HepG2 (cell line): ENCODE data around the gene EFNA2. TPM values are rescaled to one million over a fixed set of nuclear protein-coding genes. Genes with fewer than 3 reads are reported as not detected.
A peak's percentile ranks its signal among the peaks of the same experiment; 100 is the strongest.

Experiments used
- ARID4A ChIP-seq: sonication (generic); formaldehyde crosslinking; IDR thresholded peaks from 2 replicates; pipeline ENCODE4 v1.5.0; 2020; ENCODE audit warnings: mild to moderate bottlenecking, missing genetic modification reagents, borderline replicate concordance
- ATM ChIP-seq: fragments of 450-650 bp; IDR thresholded peaks from 2 replicates; pipeline ENCODE4 v1.7.1; 2017; ENCODE audit warnings: mild to moderate bottlenecking, borderline replicate concordance
- HNRNPL ChIP-seq: fragments of 200-400 bp; formaldehyde crosslinking; IDR thresholded peaks from 2 replicates; pipeline ENCODE4 v1.6.1; 2017; ENCODE audit warnings: mild to moderate bottlenecking, low read depth, low read length
- IRF1 ChIP-seq: sonication (generic); formaldehyde crosslinking; IDR thresholded peaks from 2 replicates; pipeline ENCODE4 v1.4.0; 2020; ENCODE audit warnings: low read depth, mild to moderate bottlenecking, missing genetic modification reagents
- KAT7 ChIP-seq: IDR thresholded peaks from 2 replicates; pipeline ENCODE4 v1.6.1; 2018; ENCODE audit warnings: borderline replicate concordance, missing compliant biosample characterization
- KDM2A ChIP-seq: sonication (generic); formaldehyde crosslinking; IDR thresholded peaks from 2 replicates; pipeline ENCODE4 v1.4.0; 2020; ENCODE audit warnings: low read depth, missing genetic modification reagents, borderline replicate concordance
- KDM5B ChIP-seq: sonication (generic); formaldehyde crosslinking; IDR thresholded peaks from 2 replicates; pipeline ENCODE4 v1.4.0; 2020; ENCODE audit warnings: missing genetic modification reagents, mild to moderate bottlenecking, borderline replicate concordance
- NONO ChIP-seq, 2 experiments: fragments of 450-650 bp in 1 of 2; sonication (generic) in 1 of 2; formaldehyde crosslinking in 1 of 2; IDR thresholded peaks in 1 of 2; conservative IDR thresholded peaks in 1 of 2; 2 replicates each; pipeline versions ENCODE4 v1.6.1 to v1.8.0; 2017 to 2022; ENCODE audit warnings: mild to moderate bottlenecking in 1 of 2, missing genetic modification reagents in 1 of 2, moderate library complexity in 1 of 2
- NPAS2 ChIP-seq: sonication (generic); formaldehyde crosslinking; IDR thresholded peaks from 2 replicates; pipeline ENCODE4 v1.8.0; 2022; ENCODE audit warnings: mild to moderate bottlenecking, missing genetic modification reagents, borderline replicate concordance
- NR2F1 ChIP-seq, 2 experiments: fragments of 450-650 bp in 1 of 2; formaldehyde crosslinking in 1 of 2; IDR thresholded peaks; 2 replicates each; pipeline versions ENCODE4 v1.5.0 to v1.6.1; 2016 to 2020; ENCODE audit warnings: mild to moderate bottlenecking in 1 of 2, missing compliant biosample characterization in 1 of 2, missing genetic modification reagents in 1 of 2, moderate library complexity in 1 of 2
- RORA ChIP-seq: sonication (generic); formaldehyde crosslinking; IDR thresholded peaks from 2 replicates; pipeline ENCODE4 v1.5.0; 2020; ENCODE audit warnings: mild to moderate bottlenecking, missing genetic modification reagents, moderate library complexity
- SOX6 ChIP-seq, 2 experiments: fragments of 450-650 bp in 1 of 2; sonication (generic) in 1 of 2; formaldehyde crosslinking in 1 of 2; IDR thresholded peaks; 2 replicates each; pipeline versions ENCODE4 v1.4.0 to v1.6.1; 2017 to 2020; ENCODE audit warnings: antibody characterized with exemption in 1 of 2, mild to moderate bottlenecking in 1 of 2, missing genetic modification reagents in 1 of 2
- SP4 ChIP-seq: sonication (generic); formaldehyde crosslinking; IDR thresholded peaks from 2 replicates; pipeline ENCODE4 v1.8.1; 2023; ENCODE audit warnings: mild to moderate bottlenecking, missing genetic modification reagents
- TBX2 ChIP-seq: sonication (generic); formaldehyde crosslinking; IDR thresholded peaks from 2 replicates; pipeline ENCODE4 v1.5.0; 2020; ENCODE audit warnings: missing genetic modification reagents, mild to moderate bottlenecking, borderline replicate concordance
- TBX3 ChIP-seq: fragments of 450-650 bp; IDR thresholded peaks from 2 replicates; pipeline ENCODE4 v1.6.1; 2017; ENCODE audit warnings: antibody characterized with exemption, mild to moderate bottlenecking, inconsistent platforms, borderline replicate concordance
- TCF7 ChIP-seq: sonication (generic); IDR thresholded peaks from 2 replicates; pipeline ENCODE4 v1.6.1; 2016; ENCODE audit warnings: antibody characterized with exemption, low read depth
- ZNF556 ChIP-seq: sonication (generic); formaldehyde crosslinking; IDR thresholded peaks from 2 replicates; pipeline ENCODE4 v1.4.0; 2020; ENCODE audit warnings: mild to moderate bottlenecking, missing genetic modification reagents, borderline replicate concordance
- ZNF644 ChIP-seq: IDR thresholded peaks from 2 replicates; pipeline ENCODE4 v1.6.1; 2016; ENCODE audit warnings: low read depth
- ZNF772 ChIP-seq: sonication (generic); formaldehyde crosslinking; IDR thresholded peaks from 2 replicates; pipeline ENCODE4 v1.5.0; 2020; ENCODE audit warnings: mild to moderate bottlenecking, missing genetic modification reagents
- ZNF775 ChIP-seq: sonication (generic); formaldehyde crosslinking; IDR thresholded peaks from 2 replicates; pipeline ENCODE4 v1.4.0; 2020; ENCODE audit warnings: missing genetic modification reagents, mild to moderate bottlenecking, moderate library complexity, borderline replicate concordance
- ZNF879 ChIP-seq: sonication (generic); formaldehyde crosslinking; IDR thresholded peaks from 2 replicates; pipeline ENCODE4 v1.8.1; 2023; ENCODE audit warnings: missing genetic modification reagents
- polyA plus RNA-seq, 8 experiments: library from polyadenylated mRNA; depleted of rRNA in 3 of 8; stranded (reverse) in 7 of 8; unstranded in 1 of 8; fragments of >200 nt; fragmentation: Illumina TruSeq in 4 of 8; extraction: Trizol in 4 of 8; gene quantifications; 2 replicates each; pipeline versions ENCODE4 v1.2.1 to v1.2.3, GENCODE V29; 2011 to 2016; ENCODE audit warnings: low read depth in 4 of 8, missing spikeins in 1 of 8, mixed read lengths in 1 of 8; ENCODE audit not compliant: insufficient read depth in 1 of 8
- total RNA-seq, 5 experiments: library from RNA; depleted of rRNA; stranded (reverse); fragments of >200 nt; fragmentation: Illumina TruSeq; extraction: Trizol; gene quantifications; 2 replicates each; pipeline ENCODE4 v1.2.3, GENCODE V29; 2016; ENCODE audit warnings: low read depth in 1 of 5
- TF ChIP-seq, protein P1 (sequence below): sonication (generic); formaldehyde crosslinking; IDR thresholded peaks from 2 replicates; pipeline ENCODE4 v1.8.0; 2022; ENCODE audit warnings: low read depth, missing genetic modification reagents

Gene EFNA2
- total and polyA plus RNA-seq, 2 of the 13 experiments (the other 11 are each of a cell fraction or from before 2014, with no cell fraction given) = 6.0 to 9.9 TPM

DNA sequence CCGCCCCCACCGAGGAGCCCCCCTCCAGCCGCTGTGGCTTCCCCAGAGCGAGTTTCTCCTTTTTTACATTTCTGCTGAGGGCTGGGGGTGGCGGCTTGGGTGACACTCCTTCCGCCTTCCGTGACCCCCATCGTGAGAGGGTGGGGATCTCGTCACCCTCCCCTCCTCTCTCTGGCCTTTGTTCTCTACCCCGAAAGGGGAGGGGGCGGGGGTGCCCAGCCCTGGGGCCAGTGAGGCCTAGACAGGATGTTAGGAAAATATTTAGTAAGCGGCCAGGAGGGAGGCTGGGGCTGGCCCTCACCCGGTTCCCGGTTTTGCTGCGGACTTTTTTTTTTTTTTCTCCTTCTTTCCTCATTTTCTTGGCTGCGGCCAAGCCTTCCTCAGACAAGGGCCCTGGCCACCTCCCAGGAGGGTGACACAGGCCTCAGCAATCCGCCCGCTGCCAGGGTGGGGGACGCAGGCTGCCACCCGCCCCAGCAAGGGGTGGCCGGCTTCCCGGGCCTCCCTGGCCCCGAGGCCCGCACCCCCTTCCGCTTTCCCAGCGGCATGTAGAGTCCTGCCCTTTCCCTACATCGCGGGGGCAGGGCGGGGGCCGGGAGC lies 33.4 kb upstream of the EFNA2 start (continued):
- TF ChIP-seq, protein P1, sequence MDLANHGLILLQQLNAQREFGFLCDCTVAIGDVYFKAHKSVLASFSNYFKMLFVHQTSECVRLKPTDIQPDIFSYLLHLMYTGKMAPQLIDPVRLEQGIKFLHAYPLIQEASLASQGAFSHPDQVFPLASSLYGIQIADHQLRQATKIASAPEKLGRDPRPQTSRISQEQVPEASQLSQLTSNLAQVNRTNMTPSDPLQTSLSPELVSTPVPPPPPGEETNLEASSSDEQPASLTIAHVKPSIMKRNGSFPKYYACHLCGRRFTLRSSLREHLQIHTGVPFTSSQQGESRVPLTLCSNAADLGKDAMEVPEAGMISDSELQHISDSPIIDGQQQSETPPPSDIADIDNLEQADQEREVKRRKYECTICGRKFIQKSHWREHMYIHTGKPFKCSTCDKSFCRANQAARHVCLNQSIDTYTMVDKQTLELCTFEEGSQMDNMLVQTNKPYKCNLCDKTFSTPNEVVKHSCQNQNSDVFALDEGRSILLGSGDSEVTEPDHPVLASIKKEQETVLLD (CRISPR knock-in tag) = peak; percentile 44; the same call in 1 of the 2 replicates
- TF ChIP-seq IRF1 (CRISPR knock-in tag) (no peak), ATM (no peak), SP4 (CRISPR knock-in tag) (peak; percentile 75), ZNF556 (0 out of 2 replicates have a peak, but pooled peaks have one; percentile 6), ZNF772 (no peak), TCF7 (peak; percentile 76; the same call in 1 of the 2 replicates), KDM5B (CRISPR knock-in tag) (no peak), NONO (IDR thresholded peaks at IDR 0.05) (no peak), NONO (CRISPR knock-in tag; conservative IDR thresholded peaks at IDR 0.05) (peak; percentile 3; the same call in 1 of the 2 replicates), ZNF775 (CRISPR knock-in tag) (no peak), SOX6 (IDR thresholded peaks at IDR 0.05) (no peak), SOX6 (CRISPR knock-in tag; IDR thresholded peaks at IDR 0.05) (peak; percentile 92), TBX3 (no peak), ZNF644 (CRISPR knock-in tag) (no peak), TBX2 (CRISPR knock-in tag) (peak; percentile 29; the same call in 1 of the 2 replicates), NR2F1 (CRISPR knock-in tag; IDR thresholded peaks at IDR 0.05) (peak in 1 of 2 experiments; percentile 17; a peak in 3 of 4 replicates), RORA (CRISPR knock-in tag) (no peak), HNRNPL (peak; percentile 57; the same call in 1 of the 2 replicates), NPAS2 (CRISPR knock-in tag) (no peak), KAT7 (CRISPR knock-in tag) (no peak), KDM2A (CRISPR knock-in tag) (peak; percentile 53; the same call in 1 of the 2 replicates), ZNF879 (CRISPR knock-in tag) (no peak), ARID4A (CRISPR knock-in tag) (peak; percentile 73; the same call in 1 of the 2 replicates)
